KBM-7 (cell line): ENCODE results near the gene HTR4.

Experiments used
- DNase-seq: peaks from one replicate; pipeline ENCODE4 v3.0.0-alpha.2; 2015
- in situ Hi-C: fragments of 300-500 bp; cut with MboI; formaldehyde crosslinking; loops from 2 replicates; pipeline ENCODE4 v1.14.3; 2020; ENCODE audit warnings: low sequenced_read_pairs, low pct_unique_long_range_greater_than_20kb, mixed read lengths

The HTR4 gene, protein sequence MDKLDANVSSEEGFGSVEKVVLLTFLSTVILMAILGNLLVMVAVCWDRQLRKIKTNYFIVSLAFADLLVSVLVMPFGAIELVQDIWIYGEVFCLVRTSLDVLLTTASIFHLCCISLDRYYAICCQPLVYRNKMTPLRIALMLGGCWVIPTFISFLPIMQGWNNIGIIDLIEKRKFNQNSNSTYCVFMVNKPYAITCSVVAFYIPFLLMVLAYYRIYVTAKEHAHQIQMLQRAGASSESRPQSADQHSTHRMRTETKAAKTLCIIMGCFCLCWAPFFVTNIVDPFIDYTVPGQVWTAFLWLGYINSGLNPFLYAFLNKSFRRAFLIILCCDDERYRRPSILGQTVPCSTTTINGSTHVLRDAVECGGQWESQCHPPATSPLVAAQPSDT

GRCh38 chr5:148653836-148654781 is at the start of gene HTR4:
Gene HTR4 (minus strand): TSS chr5:148654527. CDS start chr5:148637014, 17,513 bp downstream.
- DNase-seq: no peak

DNA sequence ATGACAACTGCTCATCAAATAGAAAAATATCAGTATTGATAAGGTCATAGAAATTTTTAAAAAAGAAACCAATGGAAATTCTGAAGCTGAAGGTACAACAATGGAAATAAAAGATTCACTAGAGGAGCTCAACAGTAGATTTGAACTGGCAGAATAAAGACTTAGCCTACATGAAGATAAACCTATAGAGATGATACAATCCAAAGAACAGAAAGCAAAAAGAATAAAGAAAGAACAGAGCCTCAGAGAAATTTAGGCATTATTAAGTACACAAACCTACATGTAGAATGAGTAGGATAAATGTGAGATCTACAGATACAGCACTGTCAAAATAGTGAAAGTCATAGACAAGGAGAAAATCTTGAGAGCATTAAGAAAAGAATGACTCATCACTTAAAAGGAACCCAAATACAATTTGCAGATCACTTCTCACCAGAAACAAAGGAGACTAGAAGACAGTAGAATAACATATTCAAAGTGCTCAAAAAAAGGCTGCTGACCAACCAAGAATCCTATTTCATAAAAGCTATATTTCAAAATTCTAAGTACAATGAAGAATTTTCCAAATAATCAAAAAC is 47.8 kb upstream of the HTR4 start:
- in situ Hi-C loops: no loop called here

More at GRCh38 chr5:148653836-148654781, at the start of gene HTR4:
- in situ Hi-C loops: no loop called here

DNA sequence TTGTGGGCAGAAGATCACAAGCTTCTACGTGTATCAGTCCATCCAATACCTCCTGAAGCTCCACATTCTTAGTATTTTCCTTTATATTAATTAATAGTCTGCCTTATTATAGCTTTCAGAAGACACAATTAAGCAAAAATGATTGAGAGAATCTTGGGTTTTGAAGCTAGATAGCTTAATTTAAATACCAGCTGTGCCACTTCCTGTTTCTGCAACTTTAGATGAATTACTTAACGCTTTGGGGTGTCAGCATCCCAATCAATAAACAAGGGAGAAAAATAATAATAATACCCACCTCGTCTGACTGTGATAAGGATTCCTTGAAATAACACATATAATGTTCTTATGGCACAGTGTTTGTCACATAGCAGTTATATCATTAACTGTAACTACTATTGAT is 44.7 kb upstream of the HTR4 start:
- in situ Hi-C loops: no loop called here
- DNase-seq: no peak

More for the DNA sequence above, 47.8 kb upstream of the HTR4 start:
- DNase-seq: no peak

DNA sequence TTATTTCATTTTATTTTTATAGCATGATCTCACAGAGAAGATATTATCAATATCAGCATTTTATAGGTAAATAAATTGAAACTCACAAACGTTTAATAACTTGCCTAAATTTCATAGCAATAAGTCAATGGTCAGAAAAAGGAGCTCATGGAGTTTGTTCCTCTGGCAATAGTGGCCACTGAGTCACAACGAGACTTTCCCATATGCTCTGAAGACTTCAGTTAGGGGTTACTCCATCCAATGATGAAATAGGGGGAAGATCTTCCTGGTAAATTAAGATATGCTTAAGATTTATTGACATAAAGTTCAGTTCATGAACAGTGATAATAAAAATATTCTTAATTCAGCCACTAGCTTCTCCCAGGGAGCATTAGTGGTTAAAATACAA is 43.5 kb upstream of the HTR4 start:
- no peak for DNase-seq
- in situ Hi-C loops: no loop called here

GRCh38 chr5:148697180-148697808 is 43.0 kb upstream of the HTR4 start:
- in situ Hi-C loops: no loop called here
- no peak for DNase-seq

DNA sequence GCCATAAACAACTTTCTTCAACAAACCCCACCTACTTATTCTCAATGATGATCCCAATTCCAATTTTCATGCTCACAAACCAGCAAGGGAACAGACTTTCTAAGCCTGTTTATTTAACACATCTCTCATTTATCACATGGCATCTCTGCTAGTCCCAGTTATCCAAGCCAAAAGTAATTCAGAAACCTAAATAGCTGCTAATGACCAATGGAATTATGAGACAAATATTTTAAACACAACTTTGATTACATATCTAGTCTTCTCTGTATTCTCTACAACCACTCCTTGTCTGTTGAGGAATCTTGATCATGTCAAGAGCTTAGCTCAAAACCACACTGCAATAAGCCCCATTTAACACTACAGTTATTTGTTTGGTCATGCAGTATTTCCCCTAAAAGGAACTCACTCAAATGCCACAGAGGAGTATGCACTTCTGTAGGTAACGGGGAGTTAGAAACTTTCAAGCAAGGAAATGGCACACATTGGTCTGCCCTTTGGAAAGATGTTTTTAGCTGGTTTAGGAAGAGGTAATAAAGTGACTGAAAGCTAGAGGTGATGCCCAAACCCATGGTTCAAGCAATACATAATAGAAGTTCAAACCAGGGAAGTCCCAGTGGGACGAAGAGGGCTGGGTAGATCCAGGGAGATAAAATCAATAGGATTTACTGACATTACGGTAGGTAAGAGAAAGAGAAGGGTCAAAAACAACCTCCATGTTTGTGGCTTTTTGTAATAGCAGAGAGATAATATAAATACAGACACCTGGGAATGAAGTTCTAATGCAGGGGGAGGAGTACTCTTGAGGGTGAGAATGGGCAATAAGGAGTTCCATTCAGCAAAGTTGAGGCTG is 42.1 kb upstream of the HTR4 start:
- no peak for DNase-seq
- in situ Hi-C loops: no loop called here

DNA sequence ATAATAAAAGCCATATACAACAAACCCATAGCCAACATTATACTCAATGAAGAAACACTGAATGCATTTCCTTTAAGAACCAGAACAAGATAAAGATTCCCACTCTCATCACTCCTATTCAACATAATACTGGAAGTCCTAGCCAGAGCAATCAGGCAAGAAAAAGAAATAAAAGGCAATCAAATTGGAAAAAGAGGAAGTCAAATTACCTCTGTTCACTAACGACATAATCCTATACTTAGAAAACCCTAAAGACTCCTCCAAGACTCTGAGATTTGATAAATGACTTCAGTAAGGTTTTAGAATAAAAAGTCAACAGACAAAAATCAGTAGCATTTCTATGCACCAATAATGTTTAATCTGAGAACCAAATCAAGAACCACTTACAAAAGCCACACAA is 36.6 kb upstream of the HTR4 start:
- in situ Hi-C loops: no loop called here
- DNase-seq: no peak

DNA sequence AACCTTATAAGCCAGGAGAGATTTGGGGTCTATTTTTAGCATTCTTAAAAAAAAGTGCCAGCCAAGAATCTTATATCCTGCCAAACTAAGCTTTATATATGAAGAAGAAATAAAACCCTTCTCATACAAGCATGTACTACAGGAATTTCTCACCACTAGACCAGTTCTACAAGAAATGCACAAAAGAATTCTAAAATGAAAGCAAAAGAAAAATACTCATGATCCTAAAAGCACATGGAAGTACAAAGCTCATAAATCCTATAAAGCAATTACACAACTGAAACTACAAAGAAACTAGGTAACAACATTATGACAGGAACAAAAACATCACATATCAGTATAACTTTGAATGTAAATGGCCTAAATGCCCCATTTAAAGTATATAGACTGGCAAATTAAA is 34.5 kb upstream of the HTR4 start:
- DNase-seq: no peak
- in situ Hi-C loops: no loop called here

DNA sequence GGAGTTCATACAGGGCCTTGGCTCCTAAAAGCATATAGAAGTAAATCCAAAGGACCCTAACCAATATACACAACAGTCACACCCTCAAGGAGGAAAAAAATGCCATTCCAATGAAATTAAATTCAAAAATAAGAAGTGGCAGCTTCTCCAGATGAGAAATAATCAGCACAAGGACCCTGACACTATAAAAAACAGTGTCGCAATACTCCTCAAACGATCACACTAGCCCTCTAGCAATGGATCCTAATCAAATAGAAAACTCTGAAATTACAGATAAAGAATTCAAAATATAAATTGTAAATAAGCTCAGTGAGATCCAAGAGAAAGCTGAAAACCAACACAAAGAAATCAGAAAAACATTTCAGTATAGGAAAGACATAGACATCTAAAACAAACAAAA is 33.5 kb upstream of the HTR4 start:
- no peak for DNase-seq
- in situ Hi-C loops: no loop called here

DNA sequence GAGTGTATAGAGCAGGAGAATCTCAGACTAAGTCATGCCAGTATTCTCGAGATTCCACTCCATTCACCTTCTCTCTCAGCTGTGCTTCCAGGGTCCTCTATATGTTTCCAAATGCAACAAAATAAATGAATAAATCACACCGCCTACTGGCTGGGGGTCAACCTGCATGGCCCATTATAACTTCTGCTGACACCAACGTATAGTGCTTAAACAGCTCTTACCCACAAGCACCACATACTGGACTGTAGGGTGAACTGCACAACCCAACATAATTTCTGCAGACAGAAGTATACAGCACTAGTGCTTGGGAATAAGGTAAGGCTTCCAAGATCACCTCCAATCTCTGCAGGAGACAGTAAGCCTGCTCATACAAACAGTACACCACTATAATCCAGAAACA is 33.1 kb upstream of the HTR4 start:
- in situ Hi-C loops: no loop called here
- DNase-seq: peak; percentile 58

DNA sequence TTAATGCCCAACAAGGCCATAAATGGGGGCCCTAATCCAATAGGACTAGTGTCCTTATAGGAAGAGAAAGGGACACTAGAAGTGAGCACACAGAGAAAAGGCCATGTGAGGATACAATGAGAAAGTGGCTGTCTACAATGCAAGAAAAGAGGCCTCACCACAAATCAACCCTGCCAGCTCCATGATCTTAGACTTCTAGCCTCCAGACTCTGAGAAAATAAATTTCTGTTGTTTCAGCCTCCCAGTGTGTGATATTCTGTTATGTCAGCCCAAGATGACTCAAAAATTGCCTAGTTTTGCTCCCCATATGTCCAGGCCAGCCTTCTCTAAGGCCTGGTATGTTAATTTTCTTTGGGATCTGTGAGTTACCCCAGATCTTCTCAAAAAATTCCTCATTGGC is 32.3 kb upstream of the HTR4 start:
- no peak for DNase-seq
- in situ Hi-C loops: no loop called here

DNA sequence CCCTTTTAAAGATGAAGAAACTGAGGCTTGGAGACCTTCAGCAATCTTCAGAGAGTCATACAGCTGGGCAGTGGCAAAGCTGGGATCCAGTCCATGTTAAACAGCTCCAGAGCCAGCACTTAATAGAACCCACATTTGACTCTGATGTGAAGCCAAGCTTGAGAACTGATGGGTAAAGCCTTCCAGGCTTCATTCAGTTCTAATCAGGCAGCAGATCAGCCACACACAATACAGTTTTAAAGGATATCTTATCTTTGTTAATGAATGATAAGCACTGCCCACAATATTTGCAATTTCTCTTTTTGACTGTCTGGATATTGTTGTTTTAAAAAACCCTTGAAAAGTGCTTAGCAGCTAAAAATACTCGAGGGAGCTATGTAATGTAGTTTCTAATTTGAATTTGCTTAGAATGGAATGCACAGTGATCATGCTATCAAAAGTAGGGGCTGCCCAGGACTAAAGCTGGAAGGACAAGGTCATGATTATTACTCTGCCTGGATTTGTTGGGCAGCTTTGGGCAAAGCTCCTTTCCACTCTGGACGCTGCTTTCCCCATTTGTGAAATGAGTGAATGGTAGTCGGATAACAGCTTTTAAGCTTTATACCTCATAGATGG is 31.3 kb upstream of the HTR4 start:
- in situ Hi-C loops: no loop called here
- no peak for DNase-seq

GRCh38 chr5:148684528-148684927 is 30.2 kb upstream of the HTR4 start:
- in situ Hi-C loops: no loop called here
- DNase-seq: no peak

DNA sequence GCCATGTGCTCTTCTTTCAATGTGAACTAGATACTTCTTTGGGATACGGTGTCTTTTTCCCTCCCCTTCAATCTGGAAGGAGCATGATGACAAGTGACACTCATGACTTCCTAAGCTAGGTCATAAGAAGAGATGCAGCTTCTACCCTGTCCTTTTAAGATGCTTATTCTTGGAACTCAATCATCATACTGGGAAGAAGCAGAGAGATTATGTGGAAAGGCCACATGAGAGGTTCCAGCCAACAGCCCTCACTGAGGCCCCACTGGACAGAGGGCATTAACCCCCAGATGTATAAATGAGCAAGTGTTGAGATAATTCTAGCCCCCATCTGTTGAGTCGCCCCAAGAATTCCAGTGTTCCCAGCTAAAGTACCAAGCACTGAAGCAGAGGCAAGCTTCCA is 29.3 kb upstream of the HTR4 start:
- no peak for DNase-seq
- in situ Hi-C loops: no loop called here

DNA sequence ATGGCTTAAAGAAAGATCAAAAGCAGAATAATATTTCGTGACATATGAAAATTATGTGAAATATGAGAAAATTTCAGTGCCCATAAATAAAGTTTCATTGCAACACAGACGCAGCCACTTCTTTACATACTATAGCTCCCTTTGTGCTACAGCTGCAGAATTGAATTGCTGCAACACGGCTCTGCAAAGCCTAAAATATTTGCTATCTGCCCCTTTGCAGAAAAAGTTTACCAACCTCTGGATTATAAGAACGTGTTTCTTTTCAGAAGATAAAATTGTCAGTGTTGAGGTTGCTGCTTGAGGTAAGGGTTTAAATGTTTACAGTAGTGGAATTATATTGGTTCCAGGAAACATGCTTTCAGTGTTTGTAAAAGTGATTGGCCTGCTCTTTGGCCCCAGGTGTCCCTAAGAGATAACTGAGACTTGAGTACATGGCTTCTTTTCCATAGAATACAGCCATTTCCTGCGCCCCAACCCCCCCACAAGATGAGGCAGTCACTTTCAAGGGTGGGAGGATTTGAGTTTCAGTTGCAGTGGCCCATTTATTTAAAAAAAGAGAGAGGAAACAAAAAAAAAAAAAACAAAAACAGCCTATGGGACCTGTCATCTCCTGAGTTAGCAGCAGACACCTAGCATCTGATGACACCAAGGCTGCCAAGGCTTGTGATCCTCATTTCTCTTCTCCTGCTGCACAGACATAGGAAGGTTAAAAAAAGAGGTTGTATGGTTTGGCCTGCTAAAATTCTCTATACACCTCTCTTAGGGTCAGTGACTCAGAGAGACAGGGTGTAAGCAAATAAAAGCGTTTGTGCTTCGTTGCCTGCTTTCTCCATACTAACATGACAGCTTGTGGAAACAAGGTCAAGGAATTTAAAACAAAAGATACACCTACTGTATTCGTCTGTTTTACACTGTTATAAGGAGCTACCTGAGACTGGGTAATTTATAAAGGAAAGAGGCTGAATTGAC is 28.0 kb upstream of the HTR4 start:
- no peak for DNase-seq
- in situ Hi-C loops: no loop called here

DNA sequence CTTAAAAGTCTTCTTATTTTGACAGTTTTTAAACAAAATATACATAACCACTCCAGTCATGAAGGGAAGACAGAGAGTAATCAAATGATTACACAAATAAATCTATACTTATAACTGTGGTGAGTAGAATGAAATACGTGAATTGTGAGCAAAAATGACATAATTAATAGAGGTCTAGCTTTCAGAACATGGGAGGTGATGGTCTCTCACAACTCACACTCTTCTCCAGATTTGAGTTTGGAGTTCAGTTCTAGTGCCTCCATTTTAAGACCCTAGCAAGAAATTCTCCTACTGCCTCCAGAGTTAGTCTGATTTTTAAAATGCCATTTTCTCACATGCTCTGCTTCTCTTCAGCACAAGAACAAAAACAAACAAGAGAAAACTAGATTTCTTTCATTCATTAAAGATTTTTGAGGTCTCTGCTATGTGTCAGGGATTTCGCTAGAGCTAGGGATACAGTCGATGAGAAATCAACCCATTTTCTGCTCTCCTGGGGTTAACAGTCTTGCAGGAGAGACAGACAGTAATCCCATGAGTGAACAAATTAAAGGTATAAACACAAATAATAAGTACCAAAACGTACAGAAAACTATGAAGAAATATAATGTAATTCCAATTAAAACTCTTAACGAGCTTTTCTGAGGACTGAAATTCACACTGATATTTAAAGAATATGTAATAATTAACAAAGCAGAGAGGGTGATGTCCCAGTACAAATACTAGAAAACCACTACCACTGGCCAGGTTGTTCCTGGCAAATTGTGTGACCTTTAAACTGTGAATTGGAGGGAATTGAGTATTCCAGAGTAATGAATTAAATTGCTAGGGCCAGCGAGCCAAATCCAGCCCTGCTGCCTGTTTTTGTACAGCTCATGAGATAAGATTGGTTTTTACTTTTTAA is 27.1 kb upstream of the HTR4 start:
- DNase-seq: no peak
- in situ Hi-C loops: no loop called here
